Trophoblast cell (in vitro differentiated cells and primary cell): ENCODE data around the gene PIPOX.

ENCODE experiments used
- DNase-seq, 2 donors: peaks; one replicate each; pipeline ENCODE4 v3.0.0-alpha.2; 2016
- H2AFZ ChIP-seq: 2 replicates; pipeline ENCODE4 v1.6.1; 2013; ENCODE audit warnings: low read length, moderate library complexity, mild to moderate bottlenecking; ENCODE audit not compliant: insufficient read depth, poor library complexity
- H2AK5ac ChIP-seq: 2 replicates; pipeline ENCODE4 v1.6.1; 2013; ENCODE audit warnings: mild to moderate bottlenecking, low read length
- H2BK120ac ChIP-seq: 2 replicates; pipeline ENCODE4 v1.6.1; 2013; ENCODE audit warnings: low read length, mild to moderate bottlenecking, moderate library complexity; ENCODE audit not compliant: insufficient read depth, poor library complexity
- H2BK12ac ChIP-seq: 2 replicates; pipeline ENCODE4 v1.6.1; 2013; ENCODE audit warnings: mild to moderate bottlenecking, low read length, moderate library complexity
- H2BK5ac ChIP-seq: 2 replicates; pipeline ENCODE4 v1.6.1; 2013; ENCODE audit warnings: low read length, low read depth, moderate library complexity, mild to moderate bottlenecking; ENCODE audit not compliant: poor library complexity
- H3K14ac ChIP-seq: 2 replicates; pipeline ENCODE4 v1.6.1; 2013; ENCODE audit warnings: mild to moderate bottlenecking, low read length
- H3K18ac ChIP-seq: 2 replicates; pipeline ENCODE4 v1.6.1; 2013; ENCODE audit warnings: mild to moderate bottlenecking, low read length
- H3K23ac ChIP-seq: 2 replicates; pipeline ENCODE4 v1.6.1; 2013; ENCODE audit warnings: low read length
- H3K27ac ChIP-seq: 2 replicates; pipeline ENCODE4 v1.5.1; 2013; ENCODE audit warnings: low read depth, mild to moderate bottlenecking, inconsistent platforms, low read length, moderate library complexity
- H3K27me3 ChIP-seq: 2 replicates; pipeline ENCODE4 v1.6.1; 2013; ENCODE audit warnings: inconsistent platforms, mild to moderate bottlenecking, low read length, moderate library complexity; ENCODE audit not compliant: insufficient read depth
- H3K36me3 ChIP-seq, 2 experiments: 1 replicate in 1 of 2; 2 replicates in 1 of 2; pipeline ENCODE4 v1.6.1; 2013; ENCODE audit warnings: low read length in 2 of 2, mild to moderate bottlenecking in 2 of 2, moderate library complexity in 1 of 2; ENCODE audit not compliant: insufficient read depth in 2 of 2, control insufficient read depth in 1 of 2
- H3K4ac ChIP-seq: 2 replicates; pipeline ENCODE4 v1.6.1; 2013; ENCODE audit warnings: low read depth, mild to moderate bottlenecking, low read length, moderate library complexity
- H3K4me1 ChIP-seq, 2 experiments: 1 replicate in 1 of 2; 2 replicates in 1 of 2; pipeline ENCODE4 v1.6.1; 2013; ENCODE audit warnings: low read length in 2 of 2, mild to moderate bottlenecking in 2 of 2, moderate library complexity in 1 of 2; ENCODE audit not compliant: insufficient read depth in 2 of 2, control insufficient read depth in 1 of 2
- H3K4me2 ChIP-seq: 2 replicates; pipeline ENCODE4 v1.6.1; 2013; ENCODE audit warnings: inconsistent platforms, mild to moderate bottlenecking, low read length, moderate library complexity
- H3K4me3 ChIP-seq: 2 replicates; pipeline ENCODE4 v1.5.1; 2013; ENCODE audit warnings: mild to moderate bottlenecking, low read depth, low read length, inconsistent platforms
- H3K79me1 ChIP-seq: one replicate; pipeline ENCODE4 v1.6.1; 2013; ENCODE audit warnings: low read length
- H3K79me2 ChIP-seq: 2 replicates; pipeline ENCODE4 v1.6.1; 2013; ENCODE audit warnings: low read length, mild to moderate bottlenecking; ENCODE audit not compliant: control insufficient read depth, insufficient read depth, poor library complexity
- H3K9ac ChIP-seq: 2 replicates; pipeline ENCODE4 v1.6.1; 2013; ENCODE audit warnings: mild to moderate bottlenecking, low read length
- H3K9me3 ChIP-seq: 2 replicates; pipeline ENCODE4 v1.6.1; 2013; ENCODE audit warnings: low read depth, mild to moderate bottlenecking, control low read depth, inconsistent platforms, low read length; ENCODE audit not compliant: insufficient read depth
- H4K12ac ChIP-seq: 2 replicates; pipeline ENCODE4 v1.6.1; 2013; ENCODE audit warnings: low read depth, mild to moderate bottlenecking, low read length, moderate library complexity
- H4K8ac ChIP-seq: 2 replicates; pipeline ENCODE4 v1.6.1; 2013; ENCODE audit warnings: low read depth, mild to moderate bottlenecking, low read length, moderate library complexity
- H4K91ac ChIP-seq: one replicate; pipeline ENCODE4 v1.6.1; 2013; ENCODE audit warnings: low read depth, mild to moderate bottlenecking, low read length, moderate library complexity
- WGBS: extraction: QIAGEN DNeasy Blood & Tissue Kit; methylation state at CpG from one replicate; pipeline ENCODE4 v1.1.7; 2013; ENCODE audit warnings: missing lambda C conversion rate; ENCODE audit not compliant: insufficient read length, insufficient coverage; ENCODE audit errors: extremely low coverage; 5-methylcytosine and 5-hydroxymethylcytosine counted together

The PIPOX gene

GRCh38 chr17:29014716-29015115 lies 28.2 kb upstream of the PIPOX start:
- H2AK5ac ChIP-seq: no peak overlapping the region
- DNase-seq: no peak
- H3K23ac ChIP-seq: no peak overlapping the region
- no peak overlapping the region for H3K4me3 ChIP-seq
- no peak overlapping the region for H2AFZ ChIP-seq
- WGBS: no CpG with 5 or more reads among the region's 5 CpGs
- no peak overlapping the region for H3K18ac ChIP-seq
- no peak overlapping the region for H4K8ac ChIP-seq
- peaks cover 3% of the 10 kb centered on the region for H3K27me3 ChIP-seq
- H2BK120ac ChIP-seq: no peak overlapping the region
- H3K4me1 ChIP-seq: no peaks in the 10 kb centered on the region
- H3K9ac ChIP-seq: no peak overlapping the region
- H2BK5ac ChIP-seq: no peak overlapping the region
- H3K27ac ChIP-seq: no peak overlapping the region
- no peaks in the 10 kb centered on the region for H3K79me2 ChIP-seq
- no peak overlapping the region for H3K4ac ChIP-seq
- H3K9me3 ChIP-seq: no peaks in the 10 kb centered on the region
- no peak overlapping the region for H4K12ac ChIP-seq
- H3K79me1 ChIP-seq: no peaks in the 10 kb centered on the region
- H4K91ac ChIP-seq: no peak overlapping the region
- H3K4me2 ChIP-seq: no peak overlapping the region
- H2BK12ac ChIP-seq: no peak overlapping the region
- H3K14ac ChIP-seq: no peak overlapping the region
- no peaks in the 10 kb centered on the region for H3K36me3 ChIP-seq

- H3K9ac ChIP-seq: no peak overlapping the region
- H2AK5ac ChIP-seq: no peak overlapping the region
- no peak overlapping the region for H4K8ac ChIP-seq
- no peak overlapping the region for H2BK12ac ChIP-seq
- H2AFZ ChIP-seq: no peak overlapping the region
- no peak overlapping the region for H2BK5ac ChIP-seq
- H4K12ac ChIP-seq: no peak overlapping the region
- H4K91ac ChIP-seq: no peak overlapping the region
- no peak overlapping the region for H3K4ac ChIP-seq
- H3K4me2 ChIP-seq: no peak overlapping the region
- peaks cover 8% of the 10 kb centered on the region for H3K27me3 ChIP-seq
- no peaks in the 10 kb centered on the region for H3K79me1 ChIP-seq
- no peak overlapping the region for H3K23ac ChIP-seq
- H3K4me3 ChIP-seq: no peak overlapping the region
- H3K36me3 ChIP-seq: no peaks in the 10 kb centered on the region
- no CpG with 5 or more reads among the region's 13 CpGs for WGBS
- no peaks in the 10 kb centered on the region for H3K9me3 ChIP-seq
- no peak overlapping the region for H2BK120ac ChIP-seq
- H3K18ac ChIP-seq: no peak overlapping the region
- no peak for DNase-seq
- H3K79me2 ChIP-seq: no peaks in the 10 kb centered on the region
- no peak overlapping the region for H3K27ac ChIP-seq
- no peak overlapping the region for H3K14ac ChIP-seq
- no peaks in the 10 kb centered on the region for H3K4me1 ChIP-seq
These were observed 26.4 kb upstream of the PIPOX start for GRCh38 chr17:29016345-29017210.

GRCh38 chr17:29018788-29019474 lies 24.0 kb upstream of the PIPOX start:
- Histone ChIP-seq H3K4me3 (no peak overlapping the region), H3K27ac (no peak overlapping the region), H2AFZ (no peak overlapping the region), H2BK120ac (no peak overlapping the region), H3K4ac (no peak overlapping the region), H3K9ac (no peak overlapping the region), H3K27me3 (peaks cover 8% of the 10 kb centered on the region), H2BK5ac (no peak overlapping the region), H4K91ac (no peak overlapping the region), H3K79me2 (no peaks in the 10 kb centered on the region), H4K12ac (no peak overlapping the region), H3K4me1 (no peaks in the 10 kb centered on the region), H3K23ac (no peak overlapping the region), H4K8ac (no peak overlapping the region), H2BK12ac (no peak overlapping the region), H3K14ac (no peak overlapping the region), H2AK5ac (no peak overlapping the region), H3K18ac (no peak overlapping the region), H3K9me3 (no peaks in the 10 kb centered on the region), H3K36me3 (no peaks in the 10 kb centered on the region), H3K79me1 (no peaks in the 10 kb centered on the region), H3K4me2 (no peak overlapping the region)
- DNase-seq: no peak
- no CpG with 5 or more reads among the region's 6 CpGs for WGBS

DNA sequence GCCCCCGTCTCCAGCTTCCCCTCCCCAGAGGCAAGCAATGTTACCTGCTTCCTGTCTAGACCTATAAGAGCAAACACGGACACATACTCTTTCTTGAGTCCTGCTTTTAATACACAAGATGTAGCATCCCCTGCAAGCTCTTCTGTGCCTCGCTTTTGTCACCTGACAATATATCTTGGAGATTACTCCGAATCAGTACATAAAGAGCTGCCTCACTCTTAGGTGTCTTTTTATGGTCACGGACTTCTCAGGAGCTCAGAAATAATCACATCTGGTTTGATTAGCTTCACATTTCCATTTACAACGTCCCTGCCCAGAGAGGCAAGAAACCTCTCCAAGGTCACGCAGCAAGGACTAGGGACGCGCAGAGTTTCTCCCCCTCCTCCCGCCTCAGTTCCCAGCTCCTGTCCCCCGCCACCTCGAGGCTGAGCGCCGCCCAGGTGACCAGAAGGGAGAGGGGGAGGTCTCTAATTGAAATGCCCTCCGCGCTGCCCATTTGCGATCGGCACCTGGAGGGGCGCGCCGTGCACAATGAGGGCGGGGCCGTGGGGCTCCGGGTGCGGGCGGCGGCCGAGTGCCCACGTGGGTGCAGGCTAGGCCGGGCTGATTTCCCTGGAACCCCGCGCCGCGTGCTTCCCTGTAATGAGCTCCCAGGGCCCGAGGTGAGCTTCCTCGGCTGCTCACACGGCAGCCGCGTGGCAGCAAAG lies 23.3 kb upstream of the PIPOX start:
- Histone ChIP-seq H3K27ac (no peak overlapping the region), H3K9me3 (no peaks in the 10 kb centered on the region), H3K36me3 (no peaks in the 10 kb centered on the region), H3K27me3 (peaks cover 8% of the 10 kb centered on the region), H4K12ac (no peak overlapping the region), H3K4me2 (peak overlapping the region; percentile 36), H3K14ac (no peak overlapping the region), H4K8ac (no peak overlapping the region), H3K4me3 (no peak overlapping the region), H3K23ac (no peak overlapping the region), H3K4me1 (no peaks in the 10 kb centered on the region), H3K79me2 (no peaks in the 10 kb centered on the region), H4K91ac (no peak overlapping the region), H3K4ac (no peak overlapping the region), H2BK12ac (no peak overlapping the region), H2AFZ (no peak overlapping the region), H3K18ac (no peak overlapping the region), H2BK120ac (no peak overlapping the region), H2AK5ac (no peak overlapping the region), H3K9ac (no peak overlapping the region), H2BK5ac (no peak overlapping the region), H3K79me1 (no peaks in the 10 kb centered on the region)
- no peak for DNase-seq
- no CpG with 5 or more reads among the region's 39 CpGs for WGBS
